NT2/D1 (cell line): ENCODE measurements around the gene PEX26.

ENCODE experiments used
- SUZ12 ChIP-seq: IDR thresholded peaks from 2 replicates; pipeline ENCODE4 v1.6.1; 2011; ENCODE audit not compliant: insufficient read length, insufficient read depth; ENCODE audit errors: extremely low read depth
- YY1 ChIP-seq: IDR thresholded peaks from 2 replicates; pipeline ENCODE4 v1.6.1; 2011; ENCODE audit not compliant: insufficient read length, insufficient read depth
- ZNF274 ChIP-seq: IDR thresholded peaks from 2 replicates; pipeline ENCODE4 v1.6.1; 2011; ENCODE audit warnings: mild to moderate bottlenecking, low read depth, low read length

DNA sequence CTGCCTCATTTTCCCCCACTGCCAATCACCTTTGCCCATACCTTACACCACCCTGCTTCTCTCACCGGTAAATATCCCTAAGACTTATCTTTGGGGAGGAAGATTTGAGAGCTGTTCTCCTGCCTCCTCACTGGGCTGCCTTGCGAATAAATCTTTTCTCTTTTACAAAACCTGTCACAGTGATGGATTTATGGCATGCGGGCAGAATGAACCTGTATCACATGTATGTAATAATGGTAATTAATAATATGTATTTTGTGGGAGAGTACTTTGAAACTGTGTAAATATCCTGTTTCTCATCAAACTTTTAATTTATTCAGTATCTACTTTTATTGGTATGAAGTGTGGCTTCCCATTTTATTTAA, 68.6 kb downstream of the PEX26 start:
- no peak for TF ChIP-seq ZNF274
- no peak for TF ChIP-seq YY1
- TF ChIP-seq SUZ12: no peak
